RPMI8226 (cell line): ENCODE measurements around the gene PRIM2.
"Not testable (repeated sequence)": the region's sequence is repeated elsewhere in the genome, so short reads cannot be mapped to it uniquely, and the experiment has no call there.

Source experiments
- DNase-seq: peaks from one replicate; pipeline ENCODE4 v3.0.0-alpha.2; 2015

PRIM2 gene

GRCh38 chr6:57658526-57658925, 341.1 kb downstream of the PRIM2 start:
- DNase-seq: not testable (repeated sequence)

GRCh38 chr6:57659794-57660193, 342.4 kb downstream of the PRIM2 start:
- not testable (repeated sequence) for DNase-seq

GRCh38 chr6:57660940-57661339, 343.5 kb downstream of the PRIM2 start:
- not testable (repeated sequence) for DNase-seq

- DNase-seq: not testable (repeated sequence)
These were observed 350.7 kb downstream of the PRIM2 start for GRCh38 chr6:57668108-57668507.

- not testable (repeated sequence) for DNase-seq
These were observed 353.8 kb downstream of the PRIM2 start for GRCh38 chr6:57671237-57671636.

- DNase-seq: not testable (repeated sequence)
These were observed 354.7 kb downstream of the PRIM2 start for GRCh38 chr6:57671937-57672627.

GRCh38 chr6:57673281-57673680, 355.9 kb downstream of the PRIM2 start:
- not testable (repeated sequence) for DNase-seq

- not testable (repeated sequence) for DNase-seq
These were observed 358.0 kb downstream of the PRIM2 start for GRCh38 chr6:57675386-57675785.

- not testable (repeated sequence) for DNase-seq
These were observed 379.0 kb downstream of the PRIM2 start for GRCh38 chr6:57696382-57696781.
